DMS53 (cell line): ENCODE results near the gene PYROXD2.
"Not testable (repeated sequence)": the region's sequence is repeated elsewhere in the genome, so short reads cannot be mapped to it uniquely, and the experiment has no call there.

Experiments
- DNase-seq: peaks from one replicate; lab custom pipeline; 2025; lab: John Stamatoyannopoulos, UW

PYROXD2 gene

GRCh38 chr10:98365406-98366061 lies 49.4 kb downstream of the PYROXD2 start:
- DNase-seq: no peak

- peak; percentile 14 for DNase-seq
Measured at GRCh38 chr10:98364432-98365102, 50.4 kb downstream of the PYROXD2 start.

- peak; percentile 94 for DNase-seq
Measured at GRCh38 chr10:98363220-98363619, 51.8 kb downstream of the PYROXD2 start.

- peak; percentile 98 for DNase-seq
Measured at GRCh38 chr10:98361131-98362025, 53.6 kb downstream of the PYROXD2 start.

- no peak for DNase-seq
Measured at GRCh38 chr10:98357194-98357822, 57.7 kb downstream of the PYROXD2 start.

- DNase-seq: no peak
Measured at GRCh38 chr10:98354491-98354890, 60.5 kb downstream of the PYROXD2 start.

GRCh38 chr10:98353170-98353569 lies 61.8 kb downstream of the PYROXD2 start:
- no peak for DNase-seq

GRCh38 chr10:98351831-98352402 lies 63.1 kb downstream of the PYROXD2 start:
- DNase-seq: no peak

GRCh38 chr10:98349508-98349922 lies 65.5 kb downstream of the PYROXD2 start:
- DNase-seq: no peak

GRCh38 chr10:98346847-98347246 lies 68.1 kb downstream of the PYROXD2 start:
- DNase-seq: no peak

- DNase-seq: peak; percentile 90
Measured at GRCh38 chr10:98344589-98345038, 70.4 kb downstream of the PYROXD2 start.

GRCh38 chr10:98341701-98342100 lies 73.3 kb downstream of the PYROXD2 start:
- not testable (repeated sequence) for DNase-seq

GRCh38 chr10:98340940-98341310 lies 74.1 kb downstream of the PYROXD2 start:
- DNase-seq: peak; percentile 30

GRCh38 chr10:98340261-98340939 lies 74.6 kb downstream of the PYROXD2 start:
- peak; percentile 60 for DNase-seq

GRCh38 chr10:98339799-98340198 lies 75.2 kb downstream of the PYROXD2 start:
- peak; percentile 62 for DNase-seq

- no peak for DNase-seq
Measured at GRCh38 chr10:98338896-98339295, 76.1 kb downstream of the PYROXD2 start.

GRCh38 chr10:98338318-98338717 lies 76.7 kb downstream of the PYROXD2 start:
- no peak for DNase-seq

GRCh38 chr10:98337484-98337883 lies 77.5 kb downstream of the PYROXD2 start:
- DNase-seq: no peak
